GM21825 (cell line): ENCODE data around the gene SHROOM2.

Experiments
- ATAC-seq: cut with Tn5 transposase; IDR thresholded peaks from one replicate; pipeline ENCODE4 v1.9.1; 2021; ENCODE audit warnings: mild to moderate bottlenecking, moderate library complexity; ENCODE audit not compliant: unreplicated experiment

SHROOM2 gene

DNA sequence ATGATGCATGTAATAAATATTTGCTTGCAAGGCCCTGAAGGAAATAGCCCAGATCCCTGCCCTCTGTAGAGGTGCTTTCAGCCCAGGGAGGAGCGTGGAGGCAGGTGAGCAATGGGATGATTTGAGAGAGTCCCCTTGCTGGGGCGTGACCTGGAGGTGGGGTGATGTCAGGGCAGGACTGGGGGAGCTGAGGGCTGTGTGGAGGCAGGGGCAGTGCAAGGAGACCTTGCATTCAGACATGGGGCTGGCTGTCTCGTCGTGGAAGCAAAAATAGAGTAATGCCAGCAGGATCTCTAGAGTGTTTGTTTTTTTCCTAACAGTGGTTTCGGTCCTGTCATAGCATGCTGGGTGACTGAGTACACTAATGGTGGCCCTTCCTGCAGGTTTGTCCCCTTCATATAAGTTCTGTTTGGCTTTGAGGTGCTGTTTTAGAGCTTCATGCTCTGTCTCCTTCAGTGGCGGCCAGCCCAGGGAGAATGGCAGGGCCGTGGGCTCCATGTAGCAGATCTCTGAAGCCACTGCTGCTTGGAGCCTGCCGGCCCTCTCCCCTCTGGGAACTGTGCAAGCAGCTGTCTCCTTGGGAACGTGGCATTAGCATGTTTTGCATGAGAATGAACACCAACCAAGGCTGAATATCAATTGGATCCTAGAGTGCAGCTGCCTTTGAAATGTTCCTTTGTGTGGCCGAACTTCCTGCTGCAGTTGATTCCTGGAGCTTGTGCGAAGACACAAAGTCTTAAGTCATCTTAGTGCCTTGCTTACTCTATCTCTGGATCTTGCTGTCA lies 141.7 kb downstream of the SHROOM2 start:
- ATAC-seq: no peak

DNA sequence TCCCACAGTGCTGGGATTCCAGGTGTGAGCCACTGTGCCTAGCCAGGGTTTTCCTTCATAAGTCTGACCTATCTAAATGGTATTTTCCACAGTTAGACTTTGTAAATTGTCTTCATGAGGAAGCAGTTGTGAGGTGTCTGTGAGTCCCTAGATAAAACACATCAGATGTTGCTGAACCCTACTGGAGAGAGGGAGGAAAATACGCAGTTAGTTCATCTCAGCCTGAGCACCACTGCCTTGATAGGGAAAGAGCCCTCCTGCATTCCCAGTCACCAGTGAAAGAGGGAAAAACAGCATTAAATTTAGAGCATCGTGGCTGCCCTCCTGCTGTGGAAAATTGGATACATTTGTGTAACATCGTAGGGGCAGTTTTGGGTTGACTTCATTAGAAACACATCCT lies 149.2 kb downstream of the SHROOM2 start:
- no peak for ATAC-seq

DNA sequence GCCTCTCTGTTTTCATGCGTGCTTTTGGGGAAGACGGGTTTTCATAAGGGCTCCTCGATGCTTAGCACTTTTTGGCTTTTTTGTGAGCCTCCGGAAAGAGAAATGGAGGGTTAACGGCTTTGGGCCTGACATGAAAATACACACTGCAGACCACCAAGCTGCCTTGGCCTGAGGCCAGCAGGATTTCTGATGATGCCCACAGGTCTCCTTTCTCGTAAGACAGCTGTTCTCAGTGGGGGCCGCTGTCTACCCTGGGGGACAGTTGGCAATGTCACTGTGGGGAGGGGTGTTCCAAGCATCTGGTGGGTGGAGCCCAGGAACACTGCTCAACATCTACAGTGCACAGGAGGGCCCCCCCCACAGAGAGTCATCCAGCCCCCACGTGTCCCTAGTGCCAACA lies 151.5 kb downstream of the SHROOM2 start:
- no peak for ATAC-seq

DNA sequence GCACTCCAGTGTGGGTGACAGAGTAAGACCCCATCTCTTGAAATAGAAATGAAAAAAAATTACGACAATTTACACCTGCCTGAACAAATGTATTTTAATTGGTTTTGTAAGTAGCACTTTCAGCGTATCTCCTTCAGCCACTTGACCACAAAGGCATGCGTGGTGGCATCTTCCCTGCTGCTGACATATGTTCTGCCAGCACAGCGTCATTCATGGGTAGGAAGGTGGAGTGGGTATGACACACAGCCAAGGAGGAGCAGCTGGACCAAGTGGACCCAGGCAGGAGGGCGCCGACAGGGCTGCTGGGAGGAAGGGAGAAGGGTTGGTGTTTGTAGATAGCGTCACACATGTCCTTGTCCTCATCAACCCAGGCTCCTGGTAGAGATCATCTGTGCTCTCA lies 152.3 kb downstream of the SHROOM2 start:
- no peak for ATAC-seq

DNA sequence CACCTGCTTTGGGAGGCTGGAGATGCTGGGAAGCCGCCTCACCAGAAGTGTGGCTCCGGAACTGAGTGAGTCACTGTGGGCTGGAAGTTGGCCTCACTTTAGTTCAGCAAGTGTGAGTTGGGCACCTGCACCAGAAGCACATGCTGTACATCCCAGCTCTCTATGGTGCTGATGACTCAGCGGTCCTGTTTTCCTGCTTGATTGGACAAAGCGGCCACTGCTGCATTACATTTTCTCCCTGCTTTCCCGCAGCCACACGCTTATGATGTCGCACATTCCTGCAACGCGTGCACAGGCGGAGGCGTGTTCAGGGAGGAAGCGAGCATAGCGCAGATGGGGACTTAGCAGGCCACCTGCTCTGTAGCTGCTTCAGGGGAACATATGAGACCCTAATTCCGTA lies 154.2 kb downstream of the SHROOM2 start:
- no peak for ATAC-seq

DNA sequence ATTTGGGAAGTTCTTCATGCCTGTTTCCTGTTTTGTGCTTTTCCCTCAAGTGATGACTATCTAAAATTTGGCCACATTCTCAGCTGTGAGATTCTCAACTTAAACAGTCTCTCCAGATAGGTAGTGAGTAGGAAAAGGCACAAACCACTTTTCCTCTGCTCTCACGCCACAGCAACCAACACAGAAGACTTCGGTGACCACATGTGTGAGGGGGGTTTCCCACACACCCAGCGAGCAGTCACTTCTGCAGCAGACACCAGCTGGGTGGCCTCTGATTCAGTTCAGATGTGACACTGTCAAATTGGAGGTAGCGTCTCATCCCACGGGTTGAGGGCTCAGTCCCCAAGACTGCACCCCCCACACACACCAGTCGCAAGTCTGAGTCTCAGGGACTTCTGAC lies 155.9 kb downstream of the SHROOM2 start:
- ATAC-seq: peak; percentile 72

DNA sequence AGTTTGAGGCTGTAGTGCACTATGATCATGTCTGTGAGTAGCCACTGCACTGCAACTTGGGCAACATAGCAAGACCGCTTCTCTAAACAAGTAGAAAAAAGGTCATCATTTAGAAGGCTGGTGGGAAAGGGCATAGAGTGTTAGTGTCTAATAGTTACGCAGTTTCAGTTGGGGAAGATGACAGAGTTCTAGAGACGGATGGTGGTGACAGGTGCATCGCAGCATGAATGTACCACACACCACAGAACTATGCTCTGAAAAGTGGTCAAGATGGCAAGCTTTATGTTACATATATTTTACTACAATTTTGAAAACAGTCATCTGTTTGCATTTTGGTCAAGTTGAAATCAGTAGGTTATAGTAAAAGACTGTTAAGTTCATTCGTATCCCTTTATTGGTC lies 157.2 kb downstream of the SHROOM2 start:
- ATAC-seq: no peak

DNA sequence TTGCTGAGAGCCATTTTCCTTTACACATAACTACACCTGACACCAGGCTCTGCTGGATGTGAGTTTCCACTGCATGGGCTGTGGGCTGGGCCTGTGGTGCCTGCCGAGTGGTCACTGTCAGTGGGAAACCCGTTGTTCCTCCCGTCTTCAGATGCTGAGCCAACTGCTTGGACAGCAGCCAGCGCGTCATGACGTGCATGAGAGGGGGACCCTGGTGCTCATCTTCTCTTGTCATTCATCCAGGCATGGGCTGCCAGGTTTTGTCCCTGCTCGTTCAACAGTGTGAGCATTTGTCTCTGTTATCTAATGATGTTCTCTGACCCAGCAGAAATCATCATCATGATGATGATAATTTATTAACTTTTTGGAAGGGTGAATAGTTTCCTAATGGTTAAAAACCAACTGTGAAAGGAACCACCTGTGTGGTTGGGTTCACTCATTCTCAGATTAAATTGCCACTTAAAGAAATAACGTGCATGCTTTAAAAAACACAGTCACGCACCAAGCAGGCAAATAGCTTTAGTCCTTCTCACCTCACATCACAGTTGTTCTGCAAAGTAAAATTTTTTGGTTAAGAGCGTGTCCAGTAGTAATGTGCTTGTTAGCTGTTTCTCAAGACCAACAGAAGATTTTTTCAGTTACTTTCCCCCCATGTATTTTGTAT lies 161.0 kb downstream of the SHROOM2 start:
- no peak for ATAC-seq

DNA sequence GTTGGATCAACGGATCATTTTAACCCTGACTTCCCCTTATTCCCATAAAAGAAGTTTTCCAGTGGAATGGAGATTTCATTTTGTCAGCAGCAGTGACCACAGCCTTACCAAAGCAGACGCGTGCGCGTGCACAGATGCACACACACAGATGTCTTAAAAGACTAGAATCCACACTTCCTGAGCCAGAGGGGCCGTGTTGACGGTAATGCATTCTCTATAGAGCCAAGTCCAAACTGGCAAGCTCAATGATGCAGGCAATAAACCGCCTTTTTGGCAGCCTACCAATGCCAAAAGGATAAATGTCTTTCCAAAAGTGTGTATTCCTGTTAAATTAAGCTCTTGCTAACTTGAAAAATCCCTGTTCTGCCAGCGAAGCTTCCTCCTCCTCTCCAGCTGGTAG lies 162.2 kb downstream of the SHROOM2 start:
- ATAC-seq: no peak

DNA sequence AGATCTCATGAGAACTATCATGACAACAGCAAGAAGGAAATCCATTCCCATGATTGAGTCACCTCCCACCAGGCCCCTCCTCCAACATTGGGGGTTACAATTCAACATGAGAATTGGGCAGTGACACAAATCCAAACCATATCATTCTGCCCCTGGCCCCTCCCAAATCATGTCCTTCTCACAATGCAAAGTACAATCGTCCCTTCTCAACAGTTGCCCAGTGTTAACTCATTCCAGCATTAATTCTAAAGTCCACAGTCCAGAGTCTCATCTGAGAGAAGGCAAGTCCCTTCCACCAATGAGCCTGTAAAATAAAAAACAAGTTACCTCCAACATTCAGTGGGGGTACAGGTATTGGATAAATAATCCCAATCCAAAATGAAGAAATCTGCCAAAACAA lies 166.1 kb downstream of the SHROOM2 start:
- ATAC-seq: no peak

DNA sequence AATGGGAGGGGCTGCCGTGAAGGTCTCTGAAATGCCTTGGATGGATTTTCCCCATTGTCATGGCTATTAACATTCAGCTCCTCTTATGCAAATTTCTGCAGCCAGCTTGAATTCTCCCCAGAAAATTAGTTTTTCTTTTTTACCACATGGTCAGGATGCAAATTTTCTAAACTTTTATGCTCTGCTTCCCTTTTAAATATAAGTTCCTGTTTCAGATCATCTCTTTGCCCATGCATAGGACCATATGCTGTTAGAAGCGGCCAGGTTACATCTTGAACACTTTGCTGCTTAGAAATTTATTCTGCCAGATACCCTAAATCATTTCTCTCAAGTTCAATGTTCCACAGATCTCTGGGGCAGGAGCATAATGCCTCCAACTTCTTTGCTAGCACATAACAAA lies 167.2 kb downstream of the SHROOM2 start:
- ATAC-seq: no peak

DNA sequence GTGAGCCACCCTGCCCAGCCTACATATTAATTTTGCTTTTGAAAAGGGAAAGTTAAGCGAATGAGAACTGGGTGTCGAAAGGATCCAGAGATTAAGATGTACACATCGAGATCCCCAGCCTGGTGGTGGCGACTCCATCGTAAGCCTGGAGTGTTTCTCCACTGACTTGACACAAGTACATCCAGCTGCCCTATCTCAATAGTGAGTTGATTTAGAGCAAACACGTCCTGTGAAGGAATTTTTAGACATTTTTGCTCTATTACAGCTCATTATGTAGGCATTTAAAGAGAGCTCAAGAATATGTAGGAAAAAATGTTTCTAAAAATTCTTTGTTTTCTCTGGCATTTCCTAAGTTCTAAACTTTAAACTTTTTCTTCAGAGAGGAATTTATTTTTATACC lies 169.3 kb downstream of the SHROOM2 start:
- no peak for ATAC-seq

DNA sequence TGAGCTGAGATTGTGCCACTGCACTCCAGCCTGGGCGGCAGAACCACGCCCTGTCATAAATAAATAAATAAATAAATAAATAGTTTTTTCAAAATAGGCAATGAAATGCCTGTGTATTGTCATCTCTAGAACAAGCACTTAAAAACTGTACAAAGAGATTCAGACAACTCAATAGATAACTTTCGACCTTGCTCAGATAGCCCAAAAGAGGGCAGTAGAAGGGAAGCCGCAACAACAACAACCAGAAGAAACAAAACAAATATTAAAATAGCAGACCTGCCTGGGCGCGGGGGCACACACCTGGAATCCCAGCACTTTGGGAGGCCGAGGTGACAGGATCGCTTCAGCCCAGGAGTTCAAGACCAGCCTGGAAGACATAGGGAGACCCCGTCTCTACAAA lies 171.5 kb downstream of the SHROOM2 start:
- ATAC-seq: no peak

DNA sequence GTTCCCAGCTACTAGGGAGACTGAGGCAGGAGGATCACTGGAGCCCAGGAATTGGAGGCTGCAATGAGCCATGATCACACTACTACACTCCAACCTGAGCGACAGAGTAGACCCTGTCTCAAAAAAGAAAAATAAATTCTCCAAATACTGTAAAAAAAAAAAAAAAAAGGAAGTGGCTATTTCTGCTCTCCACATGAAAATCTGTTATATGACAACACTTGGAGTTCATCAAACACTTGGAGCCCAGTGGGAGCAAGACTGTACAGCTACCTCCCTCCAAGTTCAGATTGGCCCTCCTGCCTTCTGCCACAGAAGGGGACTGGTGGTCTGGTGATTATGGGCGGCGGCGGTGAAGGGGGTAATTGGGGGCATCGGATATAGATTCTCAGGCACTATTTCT lies 172.0 kb downstream of the SHROOM2 start:
- ATAC-seq: no peak

DNA sequence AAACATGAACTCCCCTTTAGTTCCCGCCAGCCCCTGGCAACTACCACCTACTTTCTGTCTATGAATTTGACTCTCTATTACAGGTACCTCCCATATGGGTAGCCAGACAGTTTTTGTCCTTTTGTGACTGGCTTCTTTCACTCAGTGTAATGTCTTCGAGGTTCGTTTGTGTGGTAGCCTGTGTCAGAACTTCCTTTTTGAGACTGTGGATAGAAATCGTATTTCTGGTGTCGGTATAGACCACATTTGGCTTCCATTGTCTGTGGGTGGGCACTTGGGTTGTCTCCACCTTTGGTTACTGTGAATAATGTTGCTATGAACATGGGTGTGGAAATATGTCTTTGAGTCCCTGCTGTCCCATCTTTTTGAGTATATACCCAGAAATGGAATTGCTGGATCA lies 175.5 kb downstream of the SHROOM2 start:
- no peak for ATAC-seq

DNA sequence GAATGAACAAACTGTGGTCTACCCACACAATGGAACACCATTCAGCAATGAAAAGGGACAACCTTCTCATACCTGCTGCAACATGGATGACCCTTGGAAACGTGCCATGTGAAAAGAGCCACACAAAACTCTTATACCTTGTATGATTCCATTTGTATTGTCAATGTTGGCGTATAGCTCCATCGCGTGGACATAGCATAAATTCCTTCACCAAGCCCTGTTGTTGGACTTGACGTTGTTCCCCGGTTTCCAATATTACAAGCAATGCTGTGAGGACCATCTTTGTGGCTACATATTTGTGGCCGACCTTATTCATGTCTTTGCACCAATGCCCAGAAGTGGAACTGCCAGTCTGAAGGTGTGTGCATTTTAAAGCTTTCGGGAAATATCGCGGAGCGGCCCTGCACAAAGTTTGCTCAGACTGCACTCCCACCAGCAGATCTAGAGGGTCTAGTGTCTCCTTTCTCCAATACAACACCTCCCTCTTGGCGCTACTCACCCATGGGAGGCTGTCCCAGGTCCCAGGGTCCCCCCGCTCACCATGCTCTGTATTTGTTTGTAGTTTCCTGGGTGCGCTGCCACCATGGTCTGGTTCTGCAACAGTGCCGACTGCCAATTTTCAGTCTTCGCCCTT lies 180.7 kb downstream of the SHROOM2 start, which contains the start of gene CLDN34:
Gene CLDN34, plus strand, starts transcription at position 584 of the 634 bp plus-strand sequence. Its CDS starts 0 bp downstream, at position 584.
- no peak for ATAC-seq

DNA sequence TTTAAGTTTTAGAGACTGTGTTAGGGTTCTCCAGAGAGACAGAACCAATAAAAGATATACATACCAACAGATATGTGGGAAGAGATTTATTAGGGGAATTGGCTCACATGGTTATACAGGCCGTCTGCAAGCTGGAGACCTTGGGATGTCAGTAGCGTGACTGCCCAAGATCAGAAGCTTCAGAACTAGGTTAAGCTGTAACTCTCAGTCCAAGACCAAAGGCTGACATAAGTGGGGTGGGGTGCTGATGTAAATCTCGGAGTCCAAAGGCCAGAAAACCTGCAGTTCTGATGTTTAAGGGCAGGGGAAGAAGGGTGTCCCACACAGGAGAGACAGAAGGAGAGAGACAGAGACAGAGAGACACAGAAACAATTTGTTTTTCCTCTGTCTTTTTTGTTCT lies 191.4 kb downstream of the SHROOM2 start:
- no peak for ATAC-seq

DNA sequence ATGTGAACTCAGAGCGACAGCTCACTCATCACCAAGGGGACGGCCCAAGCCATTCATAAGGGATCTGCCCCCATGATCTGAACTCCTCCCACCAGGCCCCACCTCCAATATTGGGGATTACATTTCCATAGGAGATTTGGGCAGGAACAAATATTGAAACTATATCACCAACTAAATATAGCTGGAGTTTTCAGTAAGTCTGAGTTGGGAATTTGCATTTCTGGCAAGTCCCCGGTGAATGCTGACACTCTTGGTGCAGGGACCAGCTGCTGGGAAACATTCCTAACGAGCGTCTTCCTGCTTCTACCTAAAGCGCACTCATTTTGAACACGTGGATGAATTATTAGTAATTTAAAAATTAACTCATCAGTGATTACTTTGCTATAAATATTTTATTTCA lies 194.2 kb downstream of the SHROOM2 start:
- ATAC-seq: no peak

DNA sequence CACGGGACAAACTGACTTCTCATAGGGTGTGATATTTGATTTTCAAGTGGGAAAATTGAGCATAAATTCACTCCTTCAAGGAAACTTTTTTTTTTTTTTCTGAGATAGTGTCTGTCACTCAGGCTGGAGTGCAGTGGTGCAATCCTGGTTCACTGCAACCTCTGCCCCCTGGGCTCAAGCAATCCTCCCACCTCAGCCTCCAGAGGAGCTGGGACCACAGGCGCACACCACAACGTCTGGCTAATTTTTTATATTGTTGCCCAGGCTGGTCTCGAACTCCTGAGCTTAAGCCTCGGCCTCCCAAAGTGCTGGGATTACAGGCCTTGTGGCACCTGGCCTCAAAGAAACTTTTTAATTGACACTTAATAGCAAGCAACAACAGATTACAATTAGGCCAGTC lies 194.7 kb downstream of the SHROOM2 start:
- no peak for ATAC-seq

DNA sequence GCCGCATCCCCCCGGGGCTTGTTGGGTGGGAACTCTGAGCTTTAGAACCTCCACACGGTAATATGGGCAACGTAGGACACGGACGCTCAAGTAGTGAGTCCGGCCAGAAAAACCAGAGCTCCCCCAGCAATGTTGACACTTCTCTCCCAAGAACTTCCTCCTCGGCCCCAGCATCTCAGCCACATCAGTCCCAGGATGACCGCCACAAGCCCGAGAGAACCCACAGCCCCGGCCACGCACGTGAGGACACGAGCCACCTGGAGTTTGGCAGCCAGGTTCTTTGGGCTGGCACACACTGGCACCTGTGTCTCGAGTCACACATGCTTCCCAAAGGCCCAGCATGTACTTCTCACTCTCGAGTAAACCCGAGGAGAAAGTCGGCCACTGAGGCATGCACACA lies 197.2 kb downstream of the SHROOM2 start:
- ATAC-seq: no peak

DNA sequence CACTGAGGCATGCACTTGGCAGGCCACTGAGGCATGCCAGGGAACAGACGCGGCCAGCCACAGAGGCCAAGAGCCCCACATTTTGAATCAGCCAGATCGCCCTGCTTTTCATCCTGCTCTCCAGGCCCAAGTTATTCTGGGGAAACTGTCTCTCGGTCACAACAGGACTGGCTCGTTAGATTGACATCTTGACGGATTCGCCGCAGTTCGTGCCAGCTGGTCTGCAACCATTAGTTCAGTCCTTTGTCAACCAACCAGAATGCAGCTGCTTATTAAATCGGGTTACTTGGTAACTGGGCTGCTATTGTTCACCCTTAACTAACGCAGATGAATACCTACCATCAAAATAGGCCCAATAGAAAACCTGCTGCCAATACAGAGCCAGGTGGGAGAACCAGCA lies 197.6 kb downstream of the SHROOM2 start:
- ATAC-seq: no peak

DNA sequence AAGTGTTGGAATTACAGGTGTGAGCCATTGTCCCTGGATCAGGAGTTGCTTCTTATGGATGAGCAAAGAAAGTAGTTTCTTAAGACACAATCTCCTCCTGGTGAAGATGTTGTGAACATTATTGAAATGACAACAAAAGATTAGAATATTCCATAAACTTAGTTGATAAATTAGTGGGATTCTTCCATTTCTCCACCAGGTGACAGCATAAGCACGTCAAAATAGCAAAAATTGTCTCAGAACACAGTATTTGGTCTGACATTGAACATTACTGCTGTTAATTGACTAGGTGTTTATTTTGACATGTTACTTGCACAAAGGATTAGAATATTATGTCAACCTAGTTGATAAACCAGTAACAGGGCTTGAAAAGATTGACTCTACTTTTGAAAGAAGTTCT lies 202.5 kb downstream of the SHROOM2 start:
- ATAC-seq: no peak
